Activated T-helper 1 cell treated with anti-CD3 and anti-CD28 coated beads, Interleukin-12 subunit alpha, Interleukin-12 subunit beta, Interleukin-2, Interleukin-4 antibody, amounts not matched to agents 30 ng/mL and 10 ng/mL and 1 ng/mL, durations not matched to agents 14 hours and 24 hours and 36 hours (primary cell): ENCODE measurements around the gene PLTP. TPM values are rescaled to one million over a fixed set of nuclear protein-coding genes. Genes with fewer than 3 reads are reported as not detected.

Experiments
- DNase-seq: peaks from one replicate; pipeline ENCODE4 v3.0.0; 2021; ENCODE audit warnings: low spot score
- H3K27ac Mint-ChIP-seq: one replicate; pipeline ENCODE4 v1.8.0; 2021; ENCODE audit warnings: mild to moderate bottlenecking, mixed read lengths
- H3K27me3 Mint-ChIP-seq: one replicate; pipeline ENCODE4 v1.8.0; 2022; ENCODE audit warnings: mild to moderate bottlenecking, moderate library complexity, mixed read lengths; ENCODE audit not compliant: insufficient read depth
- H3K36me3 Mint-ChIP-seq: one replicate; pipeline ENCODE4 v1.8.0; 2021; ENCODE audit warnings: low read depth, mixed read lengths
- H3K4me1 Mint-ChIP-seq: one replicate; pipeline ENCODE4 v1.8.0; 2021; ENCODE audit warnings: low read depth, mixed read lengths
- H3K4me3 Mint-ChIP-seq: one replicate; pipeline ENCODE4 v1.8.0; 2021; ENCODE audit warnings: mild to moderate bottlenecking, moderate library complexity, mixed read lengths
- H3K9me3 Mint-ChIP-seq: one replicate; pipeline ENCODE4 v1.8.0; 2021; ENCODE audit warnings: mixed read lengths
- intact Hi-C: fragments of 100-400 bp; cut with micrococcal nuclease; formaldehyde crosslinking; loops from one replicate; pipeline ENCODE4 v1.15.1; 2024
- total RNA-seq: library from RNA; stranded (reverse); gene quantifications from 2 replicates; pipeline ENCODE4 v1.2.3, GENCODE V29; 2022

Gene PLTP
- total RNA-seq, 1 donor from 2014 or later, result 1.9 TPM

DNA sequence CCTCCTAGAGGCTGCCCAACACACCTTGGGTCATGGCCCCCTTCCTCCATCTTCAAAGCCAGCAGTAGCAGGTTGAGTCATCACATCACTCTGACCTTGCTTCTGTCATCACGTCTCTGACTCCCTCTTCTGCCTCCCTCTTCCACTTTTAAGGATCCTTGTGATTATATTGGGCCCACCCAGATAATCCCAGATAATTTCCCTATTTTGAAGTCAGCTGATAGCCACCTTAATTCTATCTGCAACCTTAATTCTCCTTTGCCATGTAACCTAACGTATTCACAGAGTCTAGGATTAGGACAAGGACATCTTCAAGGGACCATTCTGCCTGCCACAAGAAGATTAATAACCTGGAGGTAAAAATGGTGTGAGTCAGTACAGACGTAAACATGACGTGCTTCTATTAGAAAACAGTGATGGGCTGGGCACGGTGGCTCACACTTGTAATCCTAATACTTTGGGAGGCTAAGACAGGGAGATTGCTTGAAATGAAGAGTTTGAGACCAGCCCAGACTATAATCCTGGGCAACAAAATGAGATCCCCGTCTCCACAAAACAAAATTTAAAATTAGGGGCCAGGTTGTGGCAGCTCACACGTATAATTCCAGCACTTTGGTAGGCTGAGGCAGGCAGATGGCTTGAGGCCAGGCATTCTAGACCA, 51.3 kb downstream of the PLTP start:
- Mint-ChIP-seq H3K9me3 (no peaks in the 10 kb centered on the region), H3K27me3 (no peaks in the 10 kb centered on the region), H3K4me3 (no peak overlapping the region), H3K4me1 (peaks cover 33% of the 10 kb centered on the region), H3K27ac (no peak overlapping the region), H3K36me3 (peaks cover 13% of the 10 kb centered on the region)
- intact Hi-C loops, result no loop called here
- no peak for DNase-seq

DNA sequence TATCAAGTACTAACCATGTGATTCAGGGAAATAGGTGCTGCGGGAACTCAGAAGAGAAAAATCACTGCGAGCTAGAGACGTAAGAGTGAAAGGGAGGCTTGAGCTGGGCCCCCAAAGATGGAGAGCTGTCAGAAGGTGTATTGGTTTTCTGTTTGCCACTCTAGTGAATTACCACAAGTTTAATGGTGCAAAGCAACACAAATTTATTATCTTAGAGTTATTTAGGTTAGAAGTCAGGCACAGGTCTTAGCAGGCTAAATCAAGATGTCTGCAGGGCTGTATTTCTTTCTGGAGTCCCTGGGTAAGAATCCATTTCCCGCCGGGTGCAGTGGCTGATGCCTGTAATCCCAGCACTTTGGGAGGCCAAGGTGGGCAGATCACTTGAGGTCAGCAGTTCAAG, 52.0 kb downstream of the PLTP start:
- no peak for DNase-seq
- intact Hi-C loops, result loop anchor here (5.0 kb wide), 1 partner anchor 498 kb away; the partner anchor contains the start of gene SYS1

DNA sequence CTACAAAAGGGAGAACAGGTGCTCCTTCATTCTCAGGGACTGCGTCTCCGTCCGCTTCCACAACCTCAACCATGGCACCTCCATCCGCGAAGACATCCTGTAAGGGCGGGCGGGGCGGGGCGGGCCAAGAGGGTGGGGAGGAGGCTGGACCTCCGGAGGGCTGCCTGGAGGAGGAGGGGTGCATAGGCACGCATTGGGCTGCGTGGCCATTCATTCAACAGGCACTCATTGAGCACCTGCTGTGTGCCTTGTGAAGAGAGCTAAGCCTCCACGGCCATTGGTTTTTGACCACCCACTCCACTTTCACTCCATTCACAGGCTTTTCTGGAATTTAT, 54.1 kb downstream of the PLTP start:
- Mint-ChIP-seq H3K4me3 (peak overlapping the region; percentile 97), H3K4me1 (peaks cover 33% of the 10 kb centered on the region), H3K36me3 (peaks cover 19% of the 10 kb centered on the region), H3K27ac (peak overlapping the region; percentile 98), H3K27me3 (no peaks in the 10 kb centered on the region), H3K9me3 (no peaks in the 10 kb centered on the region)
- intact Hi-C loops, result loop anchor here (1.0 to 5.0 kb wide), 10 partner anchors 23 to 496 kb away; partner anchors contain the start of genes CTSA, DNTTIP1, NEURL2 and PIGT
- DNase-seq, result no peak

More for the DNA sequence above, 52.0 kb downstream of the PLTP start:
- H3K4me3 Mint-ChIP-seq, result no peak overlapping the region
- peaks cover 15% of the 10 kb centered on the region for H3K36me3 Mint-ChIP-seq
- no peak overlapping the region for H3K27ac Mint-ChIP-seq
- no peaks in the 10 kb centered on the region for H3K9me3 Mint-ChIP-seq
- H3K4me1 Mint-ChIP-seq, result peaks cover 33% of the 10 kb centered on the region
- no peaks in the 10 kb centered on the region for H3K27me3 Mint-ChIP-seq

DNA sequence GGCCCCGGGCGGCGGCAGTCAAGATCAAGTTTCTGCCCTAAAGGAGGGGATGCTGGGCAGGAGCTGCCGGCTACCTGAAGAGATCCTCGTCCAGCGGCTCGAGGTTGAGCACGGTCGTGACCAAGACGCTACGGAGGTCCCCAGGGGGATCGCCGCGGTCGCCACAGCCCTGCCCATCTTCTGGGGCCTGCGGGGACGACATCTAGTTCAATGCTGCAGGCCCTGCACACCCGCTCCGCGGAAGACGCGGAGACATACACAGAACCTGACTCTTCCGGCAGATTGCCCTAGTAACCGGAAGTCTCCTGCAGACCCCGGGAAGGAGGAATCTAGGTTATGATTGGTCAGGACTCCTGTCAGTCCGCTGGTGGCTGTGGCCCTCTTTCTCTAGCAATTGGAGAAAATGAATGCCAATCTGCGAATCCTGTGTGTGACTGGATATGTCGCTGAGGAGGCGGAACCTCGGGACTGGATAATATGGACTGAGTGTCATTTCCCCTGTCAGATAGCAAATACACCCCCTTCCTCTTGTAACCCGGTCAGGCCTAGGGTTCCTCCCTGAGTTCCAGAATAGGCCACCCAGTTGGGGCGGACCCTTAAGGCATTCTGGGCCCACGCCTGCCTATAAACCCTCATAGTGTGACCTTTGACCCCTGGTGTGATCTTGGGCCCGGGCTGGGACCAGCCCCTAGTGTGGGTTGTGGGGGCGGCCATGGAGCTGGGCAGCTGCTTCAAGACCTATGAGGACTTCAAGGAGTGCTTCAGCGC, 54.7 kb downstream of the PLTP start, which contains the start of the genes ACOT8 and ZSWIM3:
TSS of gene ACOT8 (minus strand) at position 279 of the 768 bp plus-strand sequence. CDS start at position 202, 77 bp downstream.
TSS of gene ZSWIM3 (plus strand) at position 501 of the 768 bp plus-strand sequence. CDS start at position 713, 212 bp downstream.
- intact Hi-C loops, result loop anchor here (1.0 to 5.0 kb wide), 10 partner anchors 23 to 495 kb away; partner anchors contain the start of genes CTSA, DNTTIP1, NEURL2 and PIGT
- H3K9me3 Mint-ChIP-seq, result no peaks in the 10 kb centered on the region
- peak; percentile 95 for DNase-seq
- H3K27me3 Mint-ChIP-seq, result no peaks in the 10 kb centered on the region
- H3K27ac Mint-ChIP-seq, result peak within 1 kb of the TSS; percentile 98
- H3K36me3 Mint-ChIP-seq, result peaks cover 21% of the 10 kb centered on the region
- peaks cover 33% of the 10 kb centered on the region for H3K4me1 Mint-ChIP-seq
- peak within 1 kb of the TSS; percentile 97 for H3K4me3 Mint-ChIP-seq

DNA sequence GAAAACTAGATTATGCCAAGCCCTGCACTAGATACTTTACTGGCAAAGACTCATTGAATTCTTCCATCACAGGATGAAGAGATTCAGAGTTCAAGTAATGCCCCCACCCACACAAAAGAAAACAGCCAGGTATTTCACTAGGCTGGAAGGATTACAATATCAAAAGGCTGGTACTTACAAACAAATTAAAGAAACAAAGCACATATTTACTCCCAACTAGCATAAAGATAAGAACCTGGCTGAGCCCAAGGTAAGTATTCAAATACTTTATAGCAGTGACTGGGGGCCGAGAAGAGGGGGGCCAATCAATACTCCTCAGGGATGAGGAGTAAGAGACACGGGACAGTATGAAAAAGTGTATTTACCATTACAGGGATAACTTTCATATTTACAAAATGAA, 58.5 kb downstream of the PLTP start:
- Mint-ChIP-seq H3K4me3 (no peak overlapping the region), H3K36me3 (peaks cover 27% of the 10 kb centered on the region), H3K27me3 (no peaks in the 10 kb centered on the region), H3K4me1 (peaks cover 23% of the 10 kb centered on the region), H3K27ac (no peak overlapping the region), H3K9me3 (no peaks in the 10 kb centered on the region)
- intact Hi-C loops, result no loop called here
- no peak for DNase-seq

DNA sequence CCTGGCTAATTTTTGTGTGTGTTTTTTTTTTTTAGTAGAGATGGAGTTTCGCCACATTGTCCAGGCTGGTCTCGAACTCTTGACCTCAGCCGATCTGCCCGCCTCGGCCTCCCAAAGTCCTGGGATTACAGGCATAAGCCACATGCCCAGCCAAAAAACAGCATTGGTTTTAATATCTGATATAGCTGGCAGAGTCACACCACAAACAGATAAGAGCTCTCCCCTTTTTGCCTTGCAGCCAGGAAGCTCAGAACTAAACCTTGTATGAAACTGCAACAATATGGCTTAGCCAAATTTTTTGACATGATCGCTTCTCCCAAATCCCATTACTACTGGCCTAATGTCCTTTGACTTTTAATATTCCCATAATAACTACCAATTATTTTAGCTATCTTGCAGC, 59.6 kb downstream of the PLTP start:
- intact Hi-C loops, result no loop called here
- Mint-ChIP-seq H3K36me3 (peaks cover 24% of the 10 kb centered on the region), H3K27ac (no peak overlapping the region), H3K9me3 (no peaks in the 10 kb centered on the region), H3K27me3 (no peaks in the 10 kb centered on the region), H3K4me1 (peaks cover 11% of the 10 kb centered on the region), H3K4me3 (no peak overlapping the region)
- no peak for DNase-seq

DNA sequence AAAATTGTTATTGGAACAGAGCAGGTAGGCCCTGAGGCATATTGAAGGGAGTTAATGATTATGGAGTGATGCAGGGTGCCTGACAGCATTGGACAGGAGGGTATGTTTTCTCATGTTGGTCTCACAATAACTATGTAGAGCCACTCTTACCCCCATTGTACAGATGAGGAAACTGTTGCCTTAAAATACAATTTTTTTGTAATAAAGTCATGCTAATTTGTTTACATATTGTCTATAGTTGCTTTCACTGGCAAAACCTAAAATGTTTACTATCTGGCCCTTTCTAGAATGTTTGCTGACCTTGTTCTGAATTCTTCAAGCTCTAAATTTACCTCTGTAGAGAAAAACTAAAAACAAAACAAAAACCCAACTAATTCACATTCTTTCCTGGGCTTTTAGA, 60.5 kb downstream of the PLTP start:
- no peak overlapping the region for H3K4me3 Mint-ChIP-seq

DNA sequence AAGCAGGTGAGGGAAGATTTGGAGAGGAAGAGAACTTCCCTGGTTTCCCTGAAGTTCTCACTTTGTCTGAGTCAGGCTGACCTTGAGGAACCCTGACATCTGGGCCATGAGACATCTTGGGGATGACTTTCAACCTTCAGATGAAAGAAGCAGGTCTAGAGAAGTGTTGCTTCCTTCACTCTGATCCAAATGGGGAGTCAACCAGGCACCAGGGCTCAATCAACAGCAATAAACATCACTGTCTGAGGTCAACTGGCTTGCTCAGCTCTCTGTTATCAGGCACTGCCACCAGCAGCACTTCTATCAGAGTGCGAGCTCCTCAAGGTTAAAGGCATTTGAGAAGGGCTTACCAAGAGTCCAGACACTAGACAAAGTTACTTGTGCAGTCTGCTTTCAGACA, 61.0 kb downstream of the PLTP start:
- Mint-ChIP-seq H3K27ac (no peak overlapping the region), H3K9me3 (no peaks in the 10 kb centered on the region), H3K4me3 (no peak overlapping the region), H3K36me3 (peaks cover 27% of the 10 kb centered on the region), H3K27me3 (no peaks in the 10 kb centered on the region), H3K4me1 (peaks cover 2% of the 10 kb centered on the region)
- DNase-seq, result no peak
- intact Hi-C loops, result no loop called here

More for the DNA sequence above, 60.5 kb downstream of the PLTP start:
- no peak for DNase-seq
- intact Hi-C loops, result no loop called here
- H3K27ac Mint-ChIP-seq, result no peak overlapping the region
- peaks cover 23% of the 10 kb centered on the region for H3K36me3 Mint-ChIP-seq
- H3K4me1 Mint-ChIP-seq, result peaks cover 8% of the 10 kb centered on the region
- H3K9me3 Mint-ChIP-seq, result no peaks in the 10 kb centered on the region
- no peaks in the 10 kb centered on the region for H3K27me3 Mint-ChIP-seq

DNA sequence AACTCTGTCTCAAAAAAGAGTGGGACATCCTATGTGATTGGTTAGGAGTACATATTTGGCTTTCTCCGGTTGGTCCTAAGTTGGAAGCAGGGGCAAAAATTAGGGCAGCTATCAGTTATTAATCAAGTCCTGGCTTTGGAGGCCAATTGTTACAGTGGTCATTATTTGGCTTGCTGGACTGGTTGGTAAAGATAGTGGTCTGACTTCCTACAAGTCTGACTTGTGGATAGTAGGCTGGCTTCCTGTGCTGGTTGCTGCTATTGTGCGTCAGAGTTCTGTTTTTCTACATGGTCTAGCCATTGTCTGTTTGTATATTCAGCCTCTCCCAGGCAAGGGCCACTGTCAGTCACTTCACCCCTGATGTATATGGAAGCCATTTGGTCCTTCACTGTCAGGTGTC, 61.7 kb downstream of the PLTP start:
- no peak for DNase-seq
- H3K4me1 Mint-ChIP-seq, result no peaks in the 10 kb centered on the region
- intact Hi-C loops, result no loop called here
- H3K27ac Mint-ChIP-seq, result no peak overlapping the region
- H3K9me3 Mint-ChIP-seq, result no peaks in the 10 kb centered on the region
- peaks cover 27% of the 10 kb centered on the region for H3K36me3 Mint-ChIP-seq
- H3K4me3 Mint-ChIP-seq, result no peak overlapping the region
- H3K27me3 Mint-ChIP-seq, result no peaks in the 10 kb centered on the region

DNA sequence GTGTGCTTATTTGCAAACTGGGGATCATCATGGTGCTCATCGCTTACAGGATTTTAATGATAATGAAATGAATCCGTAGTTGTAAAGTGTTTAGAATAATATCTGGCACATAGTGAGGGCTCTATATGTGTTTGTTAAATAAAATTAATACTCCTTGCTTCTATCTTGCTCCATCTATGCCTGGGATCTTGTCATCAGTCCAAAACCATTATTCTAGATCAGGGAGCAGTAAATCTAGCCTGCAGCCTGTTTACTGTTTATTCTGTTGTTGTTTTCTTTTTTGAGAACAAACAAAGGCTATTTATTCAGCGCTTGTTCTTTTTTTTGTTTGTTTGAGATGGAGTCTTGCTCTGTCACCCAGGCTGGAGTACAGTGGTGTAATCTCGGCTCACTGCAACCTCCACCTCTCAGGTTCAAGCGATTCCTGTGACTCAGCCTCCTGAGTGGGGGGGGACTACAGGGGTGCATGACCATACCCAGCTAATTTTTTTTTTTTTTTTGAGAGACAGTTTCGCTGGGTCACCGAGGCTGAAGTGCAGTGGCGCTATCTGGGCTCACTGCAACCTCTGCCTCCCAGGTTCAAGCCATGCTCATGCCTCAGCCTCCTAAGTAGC, 62.9 kb downstream of the PLTP start:
- no peak overlapping the region for H3K27ac Mint-ChIP-seq
- DNase-seq, result no peak
- H3K4me3 Mint-ChIP-seq, result no peak overlapping the region
- peaks cover 29% of the 10 kb centered on the region for H3K36me3 Mint-ChIP-seq
- no peaks in the 10 kb centered on the region for H3K4me1 Mint-ChIP-seq
- intact Hi-C loops, result no loop called here
- H3K9me3 Mint-ChIP-seq, result no peaks in the 10 kb centered on the region
- no peaks in the 10 kb centered on the region for H3K27me3 Mint-ChIP-seq
